ENCODE measurements around the gene CAMK2B.

DNA sequence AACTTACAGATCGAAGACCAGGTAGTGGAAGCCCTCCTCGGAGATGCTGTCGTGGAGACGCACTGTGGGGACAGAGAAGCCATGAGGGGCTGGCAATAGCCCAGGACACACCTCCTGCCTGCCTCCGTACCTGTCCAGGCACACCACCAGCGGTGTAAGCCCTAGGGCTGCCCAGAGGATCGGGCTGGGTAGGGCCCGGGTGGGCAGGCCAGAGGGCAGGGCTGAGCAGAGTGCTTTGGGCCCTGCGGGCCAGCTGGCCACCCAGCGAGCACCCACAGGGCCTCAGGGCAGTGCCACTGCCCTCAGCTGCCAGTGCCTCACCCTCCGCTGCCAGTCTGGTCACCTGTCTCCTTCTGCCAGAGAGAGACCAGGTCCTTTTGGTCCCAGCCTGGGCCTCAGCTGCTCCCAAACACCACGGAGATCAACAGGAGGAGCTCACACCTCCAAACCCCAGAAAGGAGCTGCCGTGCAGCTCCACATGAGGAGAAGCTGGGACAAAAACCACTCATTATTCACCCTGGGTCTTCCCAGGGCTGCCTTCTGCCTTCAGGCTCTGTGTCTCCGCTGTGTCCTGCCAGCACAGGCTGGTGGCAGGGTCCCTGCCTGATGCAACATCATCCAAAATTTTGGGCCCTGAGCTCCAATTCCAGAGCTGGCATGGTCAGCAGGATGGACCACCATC, 66.4 kb downstream of the CAMK2B start:
- TF ChIP-seq RFX5 (IDR thresholded peaks at IDR 0.05): no peak
- TF ChIP-seq JUNB (IDR thresholded peaks at IDR 0.05): no peak
- TF ChIP-seq, protein P1, sequence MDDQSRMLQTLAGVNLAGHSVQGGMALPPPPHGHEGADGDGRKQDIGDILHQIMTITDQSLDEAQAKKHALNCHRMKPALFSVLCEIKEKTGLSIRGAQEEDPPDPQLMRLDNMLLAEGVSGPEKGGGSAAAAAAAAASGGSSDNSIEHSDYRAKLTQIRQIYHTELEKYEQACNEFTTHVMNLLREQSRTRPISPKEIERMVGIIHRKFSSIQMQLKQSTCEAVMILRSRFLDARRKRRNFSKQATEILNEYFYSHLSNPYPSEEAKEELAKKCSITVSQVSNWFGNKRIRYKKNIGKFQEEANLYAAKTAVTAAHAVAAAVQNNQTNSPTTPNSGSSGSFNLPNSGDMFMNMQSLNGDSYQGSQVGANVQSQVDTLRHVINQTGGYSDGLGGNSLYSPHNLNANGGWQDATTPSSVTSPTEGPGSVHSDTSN (IDR thresholded peaks at IDR 0.05): no peak
- TF ChIP-seq HDAC2 (IDR thresholded peaks at IDR 0.05): no peak
- TF ChIP-seq, protein P2, sequence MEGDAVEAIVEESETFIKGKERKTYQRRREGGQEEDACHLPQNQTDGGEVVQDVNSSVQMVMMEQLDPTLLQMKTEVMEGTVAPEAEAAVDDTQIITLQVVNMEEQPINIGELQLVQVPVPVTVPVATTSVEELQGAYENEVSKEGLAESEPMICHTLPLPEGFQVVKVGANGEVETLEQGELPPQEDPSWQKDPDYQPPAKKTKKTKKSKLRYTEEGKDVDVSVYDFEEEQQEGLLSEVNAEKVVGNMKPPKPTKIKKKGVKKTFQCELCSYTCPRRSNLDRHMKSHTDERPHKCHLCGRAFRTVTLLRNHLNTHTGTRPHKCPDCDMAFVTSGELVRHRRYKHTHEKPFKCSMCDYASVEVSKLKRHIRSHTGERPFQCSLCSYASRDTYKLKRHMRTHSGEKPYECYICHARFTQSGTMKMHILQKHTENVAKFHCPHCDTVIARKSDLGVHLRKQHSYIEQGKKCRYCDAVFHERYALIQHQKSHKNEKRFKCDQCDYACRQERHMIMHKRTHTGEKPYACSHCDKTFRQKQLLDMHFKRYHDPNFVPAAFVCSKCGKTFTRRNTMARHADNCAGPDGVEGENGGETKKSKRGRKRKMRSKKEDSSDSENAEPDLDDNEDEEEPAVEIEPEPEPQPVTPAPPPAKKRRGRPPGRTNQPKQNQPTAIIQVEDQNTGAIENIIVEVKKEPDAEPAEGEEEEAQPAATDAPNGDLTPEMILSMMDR (IDR thresholded peaks at IDR 0.05): no peak
- TF ChIP-seq EP300 (IDR thresholded peaks at IDR 0.05): no peak
